GM23248 (cell line): ENCODE data around the gene ZBTB7C. TPM values are rescaled to one million over a fixed set of nuclear protein-coding genes. Genes with fewer than 3 reads are reported as not detected.

Experiments
- DNase-seq: peaks from one replicate; pipeline ENCODE4 v3.0.0-alpha.2; 2015
- H2AFZ ChIP-seq: fragments of 200-600 bp; sonication (generic); 2 replicates; pipeline ENCODE4 v1.6.1; 2016; ENCODE audit warnings: antibody characterized with exemption
- H3F3A ChIP-seq: fragments of 200-600 bp; sonication (generic); 2 replicates; pipeline ENCODE4 v1.6.1; 2016; ENCODE audit warnings: mild to moderate bottlenecking, antibody characterized with exemption, mixed run types; ENCODE audit not compliant: insufficient read depth
- H3K27ac ChIP-seq: fragments of 200-600 bp; sonication (generic); 2 replicates; pipeline ENCODE4 v1.5.1; 2016; ENCODE audit warnings: mild to moderate bottlenecking
- H3K27me3 ChIP-seq: fragments of 200-600 bp; sonication (generic); replicated peaks from 2 replicates; pipeline ENCODE4 v1.6.1; 2016; ENCODE audit warnings: mild to moderate bottlenecking; ENCODE audit not compliant: insufficient read depth
- H3K36me3 ChIP-seq: fragments of 200-600 bp; sonication (generic); 2 replicates; pipeline ENCODE4 v1.6.1; 2016; ENCODE audit warnings: low read depth, mild to moderate bottlenecking
- H3K4me1 ChIP-seq: fragments of 200-600 bp; sonication (generic); 2 replicates; pipeline ENCODE4 v1.6.1; 2016; ENCODE audit warnings: mild to moderate bottlenecking; ENCODE audit not compliant: insufficient read depth
- H3K4me2 ChIP-seq: fragments of 200-600 bp; sonication (generic); one replicate; pipeline ENCODE4 v1.6.1; 2016; ENCODE audit warnings: mild to moderate bottlenecking; ENCODE audit not compliant: unreplicated experiment
- H3K4me3 ChIP-seq: fragments of 200-600 bp; sonication (generic); 2 replicates; pipeline ENCODE4 v1.5.1; 2016; ENCODE audit warnings: mild to moderate bottlenecking
- H3K79me2 ChIP-seq: fragments of 200-600 bp; sonication (generic); 2 replicates; pipeline ENCODE4 v1.6.1; 2016; ENCODE audit warnings: mild to moderate bottlenecking; ENCODE audit not compliant: insufficient read depth
- H3K9ac ChIP-seq: fragments of 200-600 bp; sonication (generic); 2 replicates; pipeline ENCODE4 v1.6.1; 2016; ENCODE audit warnings: mild to moderate bottlenecking
- H3K9me2 ChIP-seq: fragments of 200-600 bp; sonication (generic); 2 replicates; pipeline ENCODE4 v1.6.1; 2016; ENCODE audit warnings: mixed run types, mild to moderate bottlenecking, moderate library complexity; ENCODE audit not compliant: insufficient read depth
- H3K9me3 ChIP-seq: fragments of 200-600 bp; sonication (generic); one replicate; pipeline ENCODE4 v1.6.1; 2017; ENCODE audit warnings: low read depth
- H4K20me1 ChIP-seq: fragments of 200-600 bp; sonication (generic); 2 replicates; pipeline ENCODE4 v1.6.0; 2016; ENCODE audit not compliant: insufficient read depth
- EZH2 ChIP-seq: fragments of 200-600 bp; sonication (generic); IDR thresholded peaks from 2 replicates; pipeline ENCODE4 v1.6.1; 2018; ENCODE audit warnings: antibody characterized with exemption, mild to moderate bottlenecking; ENCODE audit not compliant: insufficient read depth, poor library complexity, severe bottlenecking
- EZH2phosphoT487 ChIP-seq: fragments of 200-600 bp; sonication (generic); IDR thresholded peaks from 2 replicates; pipeline ENCODE4 v1.6.1; 2018; ENCODE audit warnings: antibody characterized with exemption, moderate library complexity, mild to moderate bottlenecking, low read depth; ENCODE audit not compliant: insufficient read depth
- WGBS, 2 experiments: methylation state at CpG; one replicate each; pipeline ENCODE4 v1.1.6; 2015 to 2017; ENCODE audit warnings: low lambda C conversion rate in 2 of 2, low coverage in 1 of 2; ENCODE audit errors: missing lambda C conversion rate in 2 of 2; 5-methylcytosine and 5-hydroxymethylcytosine counted together
- in situ Hi-C: fragments of 300-500 bp; cut with MboI; formaldehyde crosslinking; loops from 2 replicates; pipeline ENCODE4 v1.15.0; 2020
- polyA plus RNA-seq: library from polyadenylated mRNA; unstranded; fragments of >200 nt; fragmentation: Nextera tagmentation; extraction: Ambion mirVana; gene quantifications from 2 replicates; pipeline ENCODE4 v1.2.1, GENCODE V29; 2016
- total RNA-seq: library from RNA; depleted of rRNA; stranded (reverse); fragments of >200 nt; shearing (Covaris generic); gene quantifications from 2 replicates; pipeline ENCODE4 v1.2.3, GENCODE V29; 2014

Gene ZBTB7C
- total and polyA plus RNA-seq, 2 experiments from 2014 or later: not detected

GRCh38 chr18:48206887-48207286 is 202.3 kb downstream of the ZBTB7C start:
- in situ Hi-C loops: no loop called here
- WGBS, 2 experiments: 61 to 69% methylated on average over 4 of the region's 4 CpGs
- H3K27me3 ChIP-seq: peaks cover 29% of the 10 kb centered on the region
- H3K36me3 ChIP-seq: no peaks in the 10 kb centered on the region
- H3F3A ChIP-seq: no peaks in the 10 kb centered on the region
- TF ChIP-seq EZH2phosphoT487 (no peak), EZH2 (no peak)
- H3K4me1 ChIP-seq: no peaks in the 10 kb centered on the region
- no peaks in the 10 kb centered on the region for H3K9me2 ChIP-seq
- no peak overlapping the region for H3K9ac ChIP-seq
- no peak overlapping the region for H3K4me3 ChIP-seq
- no peak overlapping the region for H3K4me2 ChIP-seq
- H3K9me3 ChIP-seq: no peaks in the 10 kb centered on the region
- no peak overlapping the region for H2AFZ ChIP-seq
- no peaks in the 10 kb centered on the region for H4K20me1 ChIP-seq
- no peak for DNase-seq
- H3K79me2 ChIP-seq: no peaks in the 10 kb centered on the region
- H3K27ac ChIP-seq: no peak overlapping the region

GRCh38 chr18:48203961-48204666 is 205.1 kb downstream of the ZBTB7C start:
- Histone ChIP-seq H2AFZ (no peak overlapping the region), H3K36me3 (no peaks in the 10 kb centered on the region), H3K27ac (no peak overlapping the region), H3K4me1 (no peaks in the 10 kb centered on the region), H3F3A (no peaks in the 10 kb centered on the region), H3K79me2 (no peaks in the 10 kb centered on the region), H4K20me1 (no peaks in the 10 kb centered on the region), H3K9me3 (no peaks in the 10 kb centered on the region), H3K27me3 (peaks cover 35% of the 10 kb centered on the region), H3K9me2 (no peaks in the 10 kb centered on the region), H3K9ac (no peak overlapping the region), H3K4me2 (no peak overlapping the region), H3K4me3 (no peak overlapping the region)
- no peak for TF ChIP-seq EZH2
- TF ChIP-seq EZH2phosphoT487: no peak
- DNase-seq: no peak
- in situ Hi-C loops: no loop called here
- 73 to 79% methylated on average over 6 of the region's 6 CpGs for WGBS, 2 experiments

- H3K9me3 ChIP-seq: no peaks in the 10 kb centered on the region
- no peak overlapping the region for H3K4me2 ChIP-seq
- no peak for DNase-seq
- in situ Hi-C loops: no loop called here
- H2AFZ ChIP-seq: no peak overlapping the region
- no peaks in the 10 kb centered on the region for H3K79me2 ChIP-seq
- H3K9ac ChIP-seq: no peak overlapping the region
- H3F3A ChIP-seq: no peaks in the 10 kb centered on the region
- no peaks in the 10 kb centered on the region for H3K36me3 ChIP-seq
- H3K4me3 ChIP-seq: no peak overlapping the region
- H3K9me2 ChIP-seq: no peaks in the 10 kb centered on the region
- no peak for TF ChIP-seq EZH2
- no peak for TF ChIP-seq EZH2phosphoT487
- H3K4me1 ChIP-seq: no peaks in the 10 kb centered on the region
- 81 to 96% methylated on average over 4 of the region's 4 CpGs for WGBS, 2 experiments
- H3K27ac ChIP-seq: no peak overlapping the region
- peaks cover 34% of the 10 kb centered on the region for H3K27me3 ChIP-seq
- no peaks in the 10 kb centered on the region for H4K20me1 ChIP-seq
Observed at GRCh38 chr18:48203288-48203945, 205.8 kb downstream of the ZBTB7C start.

- Histone ChIP-seq H2AFZ (no peak overlapping the region), H3K36me3 (no peaks in the 10 kb centered on the region), H3K4me1 (no peaks in the 10 kb centered on the region), H3K9ac (no peak overlapping the region), H3K27ac (no peak overlapping the region), H3K9me2 (no peaks in the 10 kb centered on the region), H3K79me2 (no peaks in the 10 kb centered on the region), H3K4me3 (no peak overlapping the region), H3K9me3 (no peaks in the 10 kb centered on the region), H3K4me2 (no peak overlapping the region), H3K27me3 (peaks cover 27% of the 10 kb centered on the region), H4K20me1 (no peaks in the 10 kb centered on the region), H3F3A (no peaks in the 10 kb centered on the region)
- TF ChIP-seq EZH2: no peak
- no peak for TF ChIP-seq EZH2phosphoT487
- 68 to 69% methylated on average over 11 to 15 of the region's 15 CpGs for WGBS, 2 experiments
- in situ Hi-C loops: no loop called here
- no peak for DNase-seq
Observed at GRCh38 chr18:48202350-48203260, 206.6 kb downstream of the ZBTB7C start.
